ENCODE measurements around the gene WWOX.

WWOX gene

GRCh38 chr16:78903843-78904242 lies 804.4 kb downstream of the WWOX start:
- TF ChIP-seq CTCF (IDR thresholded peaks at IDR 0.05; ENCODE audit: low read depth, low read length), result no peak
- no peak for DNase-seq (ENCODE audit: low read depth in 2 of 2)
- H3K4me3 ChIP-seq (replicated peaks in 1 of 2; ENCODE audit: low read depth in 2 of 2, low read length in 2 of 2), result no peak overlapping the region

GRCh38 chr16:78906135-78906534 lies 806.7 kb downstream of the WWOX start:
- H3K4me3 ChIP-seq (replicated peaks in 1 of 2; ENCODE audit: low read depth in 2 of 2, low read length in 2 of 2), result no peak overlapping the region
- no peak for TF ChIP-seq CTCF (IDR thresholded peaks at IDR 0.05; ENCODE audit: low read depth, low read length)
- DNase-seq (ENCODE audit: low read depth in 2 of 2), result no peak

- H3K4me3 ChIP-seq (replicated peaks in 1 of 2; ENCODE audit: low read depth in 2 of 2, low read length in 2 of 2), result no peak overlapping the region
- no peak for DNase-seq (ENCODE audit: low read depth in 2 of 2)
- TF ChIP-seq CTCF (IDR thresholded peaks at IDR 0.05; ENCODE audit: low read depth, low read length), result no peak
These were observed 809.8 kb downstream of the WWOX start for GRCh38 chr16:78909226-78909625.

GRCh38 chr16:78915811-78916345 lies 816.4 kb downstream of the WWOX start:
- H3K4me3 ChIP-seq (replicated peaks in 1 of 2; ENCODE audit: low read depth in 2 of 2, low read length in 2 of 2), result no peak overlapping the region
- TF ChIP-seq CTCF (IDR thresholded peaks at IDR 0.05; ENCODE audit: low read depth, low read length), result no peak
- DNase-seq (ENCODE audit: low read depth in 2 of 2), result no peak

- no peak for DNase-seq (ENCODE audit: low read depth in 2 of 2)
- no peak overlapping the region for H3K4me3 ChIP-seq (replicated peaks in 1 of 2; ENCODE audit: low read depth in 2 of 2, low read length in 2 of 2)
- no peak for TF ChIP-seq CTCF (IDR thresholded peaks at IDR 0.05; ENCODE audit: low read depth, low read length)
These were observed 817.6 kb downstream of the WWOX start for GRCh38 chr16:78916928-78917545.

- no peak for TF ChIP-seq CTCF (IDR thresholded peaks at IDR 0.05; ENCODE audit: low read depth, low read length)
- DNase-seq (ENCODE audit: low read depth in 2 of 2), result no peak
- no peak overlapping the region for H3K4me3 ChIP-seq (replicated peaks in 1 of 2; ENCODE audit: low read depth in 2 of 2, low read length in 2 of 2)
These were observed 819.4 kb downstream of the WWOX start for GRCh38 chr16:78918805-78919305.
